ENCODE data around the gene LRRC4.

Gene LRRC4

DNA sequence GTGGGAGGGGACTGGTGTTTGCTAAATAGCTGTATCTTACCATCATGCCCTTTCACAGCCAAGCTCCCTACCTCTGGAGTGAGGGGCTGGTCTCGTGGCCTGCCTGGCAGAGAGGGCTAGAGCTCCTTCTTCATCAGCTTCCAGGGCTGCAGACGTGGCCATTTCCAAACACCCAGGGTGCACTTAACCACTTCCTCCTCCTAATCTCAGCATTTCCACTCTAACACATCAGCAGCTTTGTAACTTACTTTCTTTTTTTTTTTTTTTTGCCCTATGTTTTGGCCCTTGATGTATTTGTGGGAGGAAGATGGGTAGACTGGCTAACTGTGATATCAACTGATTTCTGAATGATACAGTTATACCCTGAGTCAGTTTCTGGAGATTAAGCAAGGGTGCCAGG lies 27.4 kb downstream of the LRRC4 start (continued):
- no peak for TF ChIP-seq ZNF354C (tag by site-specific recombination; IDR thresholded peaks at IDR 0.05; ENCODE audit: borderline replicate concordance, low read depth)
- no peak for TF ChIP-seq ZSCAN23 (tag by site-specific recombination; IDR thresholded peaks at IDR 0.05)
- no peak for TF ChIP-seq ZEB2 (tag by site-specific recombination; IDR thresholded peaks at IDR 0.05)
- TF ChIP-seq ZNF248 (tag by site-specific recombination; IDR thresholded peaks at IDR 0.05): no peak
- TF ChIP-seq KLF10 (tag by site-specific recombination; IDR thresholded peaks at IDR 0.05): no peak

DNA sequence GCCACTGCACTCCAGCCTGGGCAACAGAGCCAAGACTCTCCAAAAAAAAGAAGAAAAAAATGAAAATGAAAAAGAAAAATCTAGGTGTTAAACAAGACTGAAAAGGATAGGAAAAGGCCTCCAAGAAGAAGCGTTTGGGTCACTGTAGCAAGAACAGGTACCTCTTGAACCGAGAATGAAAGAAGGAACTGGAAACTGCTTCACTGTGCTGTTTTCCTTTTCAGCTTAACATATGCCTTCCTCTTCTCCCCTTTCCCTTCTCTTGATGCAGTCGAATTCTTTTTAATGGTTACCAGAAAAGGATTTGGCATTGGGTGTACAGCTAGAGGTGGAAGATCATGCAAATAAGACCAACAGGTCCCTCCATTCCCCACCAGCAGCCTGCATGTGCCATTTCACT lies 28.1 kb downstream of the LRRC4 start:
- H3K4me3 ChIP-seq (ENCODE audit: low read depth, low read length): no peak overlapping the region
- no peaks in the 10 kb centered on the region for H3K9me3 ChIP-seq (ENCODE audit: control insufficient read depth, insufficient read depth, low read depth, low read length)
- ChIA-PET POLR2A (no interaction called here), CTCF (no interaction called here)
- no peaks in the 10 kb centered on the region for H3K36me3 ChIP-seq (ENCODE audit: control insufficient read depth in 2 of 2, insufficient read depth in 1 of 2, low read length in 2 of 2)
- H3K4me1 ChIP-seq (ENCODE audit: control insufficient read depth, insufficient read depth, low read length): no peaks in the 10 kb centered on the region
- H3K27ac ChIP-seq (ENCODE audit: extremely low read depth, low read depth, low read length): no peak overlapping the region
- no peak for TF ChIP-seq ZNF514 (tag by site-specific recombination; IDR thresholded peaks at IDR 0.05)
- no peak for TF ChIP-seq ZNF23 (tag by site-specific recombination; IDR thresholded peaks at IDR 0.05; ENCODE audit: borderline replicate concordance)
- no peak for TF ChIP-seq ZNF692 (tag by site-specific recombination; IDR thresholded peaks at IDR 0.05)
- TF ChIP-seq ZBTB10 (tag by site-specific recombination; IDR thresholded peaks at IDR 0.05): no peak
- no peak for TF ChIP-seq ZNF544 (tag by site-specific recombination; IDR thresholded peaks at IDR 0.05)
- TF ChIP-seq ZNF423 (tag by site-specific recombination; IDR thresholded peaks at IDR 0.05): no peak
- TF ChIP-seq ZNF404 (tag by site-specific recombination; IDR thresholded peaks at IDR 0.05): no peak
- TF ChIP-seq, protein P1, sequence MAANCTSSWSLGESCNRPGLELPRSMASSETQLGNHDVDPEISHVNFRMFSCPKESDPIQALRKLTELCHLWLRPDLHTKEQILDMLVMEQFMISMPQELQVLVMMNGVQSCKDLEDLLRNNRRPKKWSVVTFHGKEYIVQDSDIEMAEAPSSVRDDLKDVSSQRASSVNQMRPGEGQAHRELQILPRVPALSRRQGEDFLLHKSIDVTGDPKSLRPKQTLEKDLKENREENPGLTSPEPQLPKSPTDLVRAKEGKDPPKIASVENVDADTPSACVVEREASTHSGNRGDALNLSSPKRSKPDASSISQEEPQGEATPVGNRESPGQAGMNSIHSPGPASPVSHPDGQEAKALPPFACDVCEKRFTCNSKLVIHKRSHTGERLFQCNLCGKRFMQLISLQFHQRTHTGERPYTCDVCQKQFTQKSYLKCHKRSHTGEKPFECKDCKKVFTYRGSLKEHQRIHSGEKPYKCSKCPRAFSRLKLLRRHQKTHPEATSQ (tag by site-specific recombination; IDR thresholded peaks at IDR 0.05): no peak
- TF ChIP-seq, protein P2, sequence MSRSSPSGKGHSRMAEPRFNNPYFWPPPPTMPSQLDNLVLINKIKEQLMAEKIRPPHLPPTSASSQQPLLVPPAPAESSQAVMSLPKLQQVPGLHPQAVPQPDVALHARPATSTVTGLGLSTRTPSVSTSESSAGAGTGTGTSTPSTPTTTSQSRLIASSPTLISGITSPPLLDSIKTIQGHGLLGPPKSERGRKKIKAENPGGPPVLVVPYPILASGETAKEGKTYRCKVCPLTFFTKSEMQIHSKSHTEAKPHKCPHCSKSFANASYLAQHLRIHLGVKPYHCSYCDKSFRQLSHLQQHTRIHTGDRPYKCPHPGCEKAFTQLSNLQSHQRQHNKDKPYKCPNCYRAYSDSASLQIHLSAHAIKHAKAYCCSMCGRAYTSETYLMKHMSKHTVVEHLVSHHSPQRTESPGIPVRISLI (tag by site-specific recombination; IDR thresholded peaks at IDR 0.05): no peak
- TF ChIP-seq ZNF555 (tag by site-specific recombination; conservative IDR thresholded peaks at IDR 0.05): no peak
- no peak for TF ChIP-seq RBAK (tag by site-specific recombination; IDR thresholded peaks at IDR 0.05)
- TF ChIP-seq ZNF777 (tag by site-specific recombination; IDR thresholded peaks at IDR 0.05; ENCODE audit: borderline replicate concordance): no peak
- TF ChIP-seq ZNF830 (tag by site-specific recombination; IDR thresholded peaks at IDR 0.05; ENCODE audit: low read depth): no peak
- TF ChIP-seq ZNF248 (tag by site-specific recombination; IDR thresholded peaks at IDR 0.05): no peak
- no peak for TF ChIP-seq REST (tag by site-specific recombination; IDR thresholded peaks at IDR 0.05)
- TF ChIP-seq, protein P3, sequence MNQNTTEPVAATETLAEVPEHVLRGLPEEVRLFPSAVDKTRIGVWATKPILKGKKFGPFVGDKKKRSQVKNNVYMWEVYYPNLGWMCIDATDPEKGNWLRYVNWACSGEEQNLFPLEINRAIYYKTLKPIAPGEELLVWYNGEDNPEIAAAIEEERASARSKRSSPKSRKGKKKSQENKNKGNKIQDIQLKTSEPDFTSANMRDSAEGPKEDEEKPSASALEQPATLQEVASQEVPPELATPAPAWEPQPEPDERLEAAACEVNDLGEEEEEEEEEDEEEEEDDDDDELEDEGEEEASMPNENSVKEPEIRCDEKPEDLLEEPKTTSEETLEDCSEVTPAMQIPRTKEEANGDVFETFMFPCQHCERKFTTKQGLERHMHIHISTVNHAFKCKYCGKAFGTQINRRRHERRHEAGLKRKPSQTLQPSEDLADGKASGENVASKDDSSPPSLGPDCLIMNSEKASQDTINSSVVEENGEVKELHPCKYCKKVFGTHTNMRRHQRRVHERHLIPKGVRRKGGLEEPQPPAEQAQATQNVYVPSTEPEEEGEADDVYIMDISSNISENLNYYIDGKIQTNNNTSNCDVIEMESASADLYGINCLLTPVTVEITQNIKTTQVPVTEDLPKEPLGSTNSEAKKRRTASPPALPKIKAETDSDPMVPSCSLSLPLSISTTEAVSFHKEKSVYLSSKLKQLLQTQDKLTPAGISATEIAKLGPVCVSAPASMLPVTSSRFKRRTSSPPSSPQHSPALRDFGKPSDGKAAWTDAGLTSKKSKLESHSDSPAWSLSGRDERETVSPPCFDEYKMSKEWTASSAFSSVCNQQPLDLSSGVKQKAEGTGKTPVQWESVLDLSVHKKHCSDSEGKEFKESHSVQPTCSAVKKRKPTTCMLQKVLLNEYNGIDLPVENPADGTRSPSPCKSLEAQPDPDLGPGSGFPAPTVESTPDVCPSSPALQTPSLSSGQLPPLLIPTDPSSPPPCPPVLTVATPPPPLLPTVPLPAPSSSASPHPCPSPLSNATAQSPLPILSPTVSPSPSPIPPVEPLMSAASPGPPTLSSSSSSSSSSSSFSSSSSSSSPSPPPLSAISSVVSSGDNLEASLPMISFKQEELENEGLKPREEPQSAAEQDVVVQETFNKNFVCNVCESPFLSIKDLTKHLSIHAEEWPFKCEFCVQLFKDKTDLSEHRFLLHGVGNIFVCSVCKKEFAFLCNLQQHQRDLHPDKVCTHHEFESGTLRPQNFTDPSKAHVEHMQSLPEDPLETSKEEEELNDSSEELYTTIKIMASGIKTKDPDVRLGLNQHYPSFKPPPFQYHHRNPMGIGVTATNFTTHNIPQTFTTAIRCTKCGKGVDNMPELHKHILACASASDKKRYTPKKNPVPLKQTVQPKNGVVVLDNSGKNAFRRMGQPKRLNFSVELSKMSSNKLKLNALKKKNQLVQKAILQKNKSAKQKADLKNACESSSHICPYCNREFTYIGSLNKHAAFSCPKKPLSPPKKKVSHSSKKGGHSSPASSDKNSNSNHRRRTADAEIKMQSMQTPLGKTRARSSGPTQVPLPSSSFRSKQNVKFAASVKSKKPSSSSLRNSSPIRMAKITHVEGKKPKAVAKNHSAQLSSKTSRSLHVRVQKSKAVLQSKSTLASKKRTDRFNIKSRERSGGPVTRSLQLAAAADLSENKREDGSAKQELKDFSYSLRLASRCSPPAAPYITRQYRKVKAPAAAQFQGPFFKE (tag by site-specific recombination; IDR thresholded peaks at IDR 0.05; ENCODE audit: borderline replicate concordance): no peak

Measured in HEK293 (cell line).